ENCODE measurements around the gene TDP2. TPM values are rescaled to one million over a fixed set of nuclear protein-coding genes. Genes with fewer than 3 reads are reported as not detected.
"Not testable (repeated sequence)": the region's sequence is repeated elsewhere in the genome, so short reads cannot be mapped to it uniquely, and the experiment has no call there.

Gene TDP2
- total RNA-seq, 6 experiments from 2014 or later = 20.4 to 33.2 (median 24.0) TPM

- ATAC-seq = no peak
- no peak overlapping the region for H3K4me3 ChIP-seq
- WGBS (ENCODE audit: insufficient coverage, low coverage, low lambda C conversion rate, missing lambda C conversion rate) = 67% methylated on average over 1 of the region's 1 CpG
- intact Hi-C loops (cut with DNase I) = no loop called here
- TF ChIP-seq CTCF (IDR thresholded peaks at IDR 0.05) (no peak), POLR2A (IDR thresholded peaks at IDR 0.05) (no peak)
- no peaks in the 10 kb centered on the region for H3K36me3 ChIP-seq
- H3K9me3 ChIP-seq = no peaks in the 10 kb centered on the region
- H3K4me1 ChIP-seq = peaks cover 0 to 29% (median 14%) of the 10 kb centered on the region in 4 donors
- no peaks in the 10 kb centered on the region for H3K27me3 ChIP-seq
- DNase-seq = no peak
- H3K27ac ChIP-seq = peak overlapping the region in 1 of 3 donors; percentile 2
These were observed 3.5 kb downstream of the TDP2 start for GRCh38 chr6:24663189-24663588.

- intact Hi-C loops (cut with DNase I) = no loop called here
- Histone ChIP-seq H3K9me3 (no peaks in the 10 kb centered on the region), H3K27me3 (no peaks in the 10 kb centered on the region), H3K36me3 (no peaks in the 10 kb centered on the region), H3K4me1 (peaks cover 0 to 29% (median 14%) of the 10 kb centered on the region in 4 donors), H3K27ac (no peak overlapping the region), H3K4me3 (no peak overlapping the region)
- TF ChIP-seq CTCF (IDR thresholded peaks at IDR 0.05) (no peak), POLR2A (IDR thresholded peaks at IDR 0.05) (no peak)
- WGBS (ENCODE audit: insufficient coverage, low coverage, low lambda C conversion rate, missing lambda C conversion rate) = 95% methylated on average over 8 of the region's 10 CpGs
- ATAC-seq = no peak
- no peak for DNase-seq
These were observed 4.5 kb downstream of the TDP2 start for GRCh38 chr6:24662236-24662635.

GRCh38 chr6:24661759-24662158 lies 4.9 kb downstream of the TDP2 start:
- H3K36me3 ChIP-seq; H3K9me3 ChIP-seq; H3K27me3 ChIP-seq; DNase-seq; ATAC-seq; H3K4me3 ChIP-seq; intact Hi-C loops (cut with DNase I); H3K27ac ChIP-seq: not testable (repeated sequence)
- peaks cover 0 to 29% (median 14%) of the 10 kb centered on the region in 4 donors for H3K4me1 ChIP-seq
- WGBS (ENCODE audit: insufficient coverage, low coverage, low lambda C conversion rate, missing lambda C conversion rate) = 61% methylated on average over 2 of the region's 5 CpGs

- intact Hi-C loops (cut with DNase I) = no loop called here
- 50% methylated on average over 2 of the region's 2 CpGs for WGBS (ENCODE audit: insufficient coverage, low coverage, low lambda C conversion rate, missing lambda C conversion rate)
- H3K27ac ChIP-seq = no peak overlapping the region
- H3K4me3 ChIP-seq = no peak overlapping the region
- no peak for TF ChIP-seq POLR2A (IDR thresholded peaks at IDR 0.05)
- TF ChIP-seq CTCF (IDR thresholded peaks at IDR 0.05) = no peak
- H3K36me3 ChIP-seq = no peaks in the 10 kb centered on the region
- peak in 1 of 4 donors; percentile 28 for ATAC-seq
- no peaks in the 10 kb centered on the region for H3K27me3 ChIP-seq
- no peaks in the 10 kb centered on the region for H3K9me3 ChIP-seq
- no peak for DNase-seq
- peaks cover 0 to 22% (median 10%) of the 10 kb centered on the region in 4 donors for H3K4me1 ChIP-seq
These were observed 6.6 kb downstream of the TDP2 start for GRCh38 chr6:24660105-24660504.

- Histone ChIP-seq H3K4me3 (no peak overlapping the region), H3K9me3 (no peaks in the 10 kb centered on the region), H3K27ac (no peak overlapping the region), H3K36me3 (no peaks in the 10 kb centered on the region), H3K4me1 (peaks cover 0 to 16% (median 8%) of the 10 kb centered on the region in 4 donors), H3K27me3 (no peaks in the 10 kb centered on the region)
- ATAC-seq (peak in 1 of 4 donors; percentile 37), DNase-seq (no peak)
- WGBS (ENCODE audit: insufficient coverage, low coverage, low lambda C conversion rate, missing lambda C conversion rate) = 84% methylated on average over 1 of the region's 1 CpG
- no peak for TF ChIP-seq CTCF (IDR thresholded peaks at IDR 0.05)
- TF ChIP-seq POLR2A (IDR thresholded peaks at IDR 0.05) = no peak
- intact Hi-C loops (cut with DNase I) = no loop called here
These were observed 7.1 kb downstream of the TDP2 start for GRCh38 chr6:24659561-24659960.

All from right lobe of liver (tissue), 6 donors.